ENCODE data around the gene CFAP70. TPM values are rescaled to one million over a fixed set of nuclear protein-coding genes. Genes with fewer than 3 reads are reported as not detected.

Gene CFAP70
- 1 to 10 TPM in 1 of 2 donors, under 1 TPM in 1; 0.33 to 2.4 TPM for total RNA-seq

GRCh38 chr10:73358331-73359279 lies at the start of gene CFAP70:
CFAP70 (minus strand) TSS chr10:73358864; CDS start chr10:73354796, 4,068 bp downstream.

GRCh38 chr10:73252445-73253224 lies 106.0 kb downstream of the CFAP70 start, which contains the start of gene MRPS16:
MRPS16 (minus strand) TSS chr10:73252644; CDS start chr10:73252482, 162 bp downstream.

GRCh38 chr10:73246646-73247508 lies 111.8 kb downstream of the CFAP70 start, which contains the start of gene DNAJC9:
DNAJC9 (minus strand) TSS chr10:73247255; CDS start chr10:73247189, 66 bp downstream.

Small RNA genes lying within 50 kb of the gene (small RNA-seq; reads per million reads assigned to genes)
- gene RF00019 (0 reads per million in 2 donors), gene RNU6-833P (0 reads per million in 2 donors)

Other genes with a start within 250 kb of the CFAP70 start
- 1 to 10 TPM; 2.0 to 3.1 TPM for gene NUDT13, start 248.4 kb downstream of the CFAP70 start, total RNA-seq
- gene ECD, start 190.9 kb downstream of the CFAP70 start, total RNA-seq: 10 to 100 TPM; 39.9 to 43.0 TPM
- gene FAM149B1, start 190.7 kb downstream of the CFAP70 start, total RNA-seq: 10 to 100 TPM in 1 of 2 donors, 1 to 10 TPM in 1; 10.0 to 11.0 TPM
- 10 to 100 TPM; 22.4 to 44.6 TPM for gene DNAJC9, start 111.6 kb downstream of the CFAP70 start, total RNA-seq
- gene MRPS16, start 106.2 kb downstream of the CFAP70 start, total RNA-seq: 10 to 100 TPM; 70.5 to 92.2 TPM
- 10 to 100 TPM; 70.9 to 84.9 TPM for gene ANXA7, start 55.2 kb upstream of the CFAP70 start, total RNA-seq
- under 1 TPM; 0.67 to 0.69 TPM for gene MSS51, start 74.7 kb upstream of the CFAP70 start, total RNA-seq
- gene PPP3CB, start 137.2 kb upstream of the CFAP70 start, total RNA-seq: 10 to 100 TPM; 12.0 to 15.0 TPM
- 100 to 1,000 TPM in 1 of 2 donors, 10 to 100 TPM in 1; 95.6 to 111 TPM for gene USP54, start 232.5 kb upstream of the CFAP70 start, total RNA-seq

Measured in melanocyte of skin (primary cell).